WTC11 (cell line): ENCODE results near the gene NEK5.
"Not testable (repeated sequence)": the region's sequence is repeated elsewhere in the genome, so short reads cannot be mapped to it uniquely, and the experiment has no call there.

Source experiments
- ATF1 ChIP-seq: sonication (generic); formaldehyde crosslinking; IDR thresholded peaks from 2 replicates; pipeline ENCODE4 v1.8.1; 2023; ENCODE audit warnings: mild to moderate bottlenecking, moderate library complexity, missing genetic modification reagents
- ATF6 ChIP-seq: sonication (generic); formaldehyde crosslinking; IDR thresholded peaks from 2 replicates; pipeline ENCODE4 v1.8.1; 2023; ENCODE audit warnings: mild to moderate bottlenecking, missing genetic modification reagents
- CREM ChIP-seq: sonication (generic); formaldehyde crosslinking; IDR thresholded peaks from 2 replicates; pipeline ENCODE4 v1.8.1; 2022; ENCODE audit warnings: mild to moderate bottlenecking, missing genetic modification reagents, moderate library complexity
- CTCF ChIP-seq: fragments of 200-600 bp; IDR thresholded peaks from 2 replicates; pipeline ENCODE4 v1.8.0; 2022; ENCODE audit warnings: antibody characterized with exemption
- E2F1 ChIP-seq: sonication (generic); formaldehyde crosslinking; IDR thresholded peaks from 2 replicates; pipeline ENCODE4 v1.8.0; 2022; ENCODE audit warnings: mild to moderate bottlenecking, missing genetic modification reagents
- HMGXB4 ChIP-seq: sonication (generic); formaldehyde crosslinking; IDR thresholded peaks from 2 replicates; pipeline ENCODE4 v1.8.1; 2023; ENCODE audit warnings: mild to moderate bottlenecking, moderate library complexity, missing genetic modification reagents
- SMAD3 ChIP-seq: sonication (generic); formaldehyde crosslinking; IDR thresholded peaks from 2 replicates; pipeline ENCODE4 v1.8.0; 2022; ENCODE audit warnings: missing genetic modification reagents, mild to moderate bottlenecking, borderline replicate concordance
- TCF7 ChIP-seq: sonication (generic); formaldehyde crosslinking; IDR thresholded peaks from 2 replicates; pipeline ENCODE4 v1.8.0; 2022; ENCODE audit warnings: mild to moderate bottlenecking, low read depth, missing genetic modification reagents, moderate library complexity
- ZSCAN18 ChIP-seq: fragments of 250-450 bp; sonication (Bioruptor Pico); IDR thresholded peaks from 2 replicates; pipeline ENCODE4 v2.1.2; 2022; ENCODE audit warnings: mild to moderate bottlenecking, moderate library complexity

GRCh38 chr13:52030401-52030800 lies 98.5 kb downstream of the NEK5 start:
- TF ChIP-seq ATF6 (CRISPR knock-in tag); ZSCAN18 (CRISPR knock-in tag); E2F1 (CRISPR knock-in tag); CREM (CRISPR knock-in tag); ATF1; HMGXB4 (CRISPR knock-in tag); TCF7; CTCF; SMAD3 (CRISPR knock-in tag): not testable (repeated sequence)
